ENCODE results near the gene CRHR1. TPM values are rescaled to one million over a fixed set of nuclear protein-coding genes. Genes with fewer than 3 reads are reported as not detected.

The CRHR1 gene
- total RNA-seq, 2 donors from 2014 or later, result not detected

DNA sequence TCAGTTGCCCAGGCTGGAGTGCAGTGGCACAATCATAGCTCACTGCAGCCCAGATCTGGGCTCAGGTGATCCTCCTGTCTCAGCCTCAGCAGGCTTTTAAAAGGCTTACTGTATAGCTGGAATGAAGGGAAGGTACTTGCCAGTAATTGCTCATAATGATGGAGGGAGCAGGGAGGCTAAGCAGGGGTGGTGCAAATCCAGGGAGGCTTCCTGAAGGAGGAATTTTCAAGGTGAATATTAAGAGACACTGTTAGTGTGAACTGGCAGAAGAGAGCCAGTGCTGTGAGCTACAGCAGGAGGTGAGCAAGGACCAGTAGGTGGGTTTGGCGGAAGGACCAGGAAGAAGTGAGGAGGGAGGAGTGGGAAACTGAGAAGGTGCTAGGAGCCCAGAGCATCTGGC, 24.7 kb downstream of the CRHR1 start:
- no peak for TF ChIP-seq CTCF (IDR thresholded peaks at IDR 0.05)
- Histone ChIP-seq H3K4me1 (ENCODE audit: control insufficient read depth in 1 of 2, low read depth in 2 of 2) (no peaks in the 10 kb centered on the region), H3K4me3 (no peak overlapping the region), H3K36me3 (no peaks in the 10 kb centered on the region), H3K27ac (no peak overlapping the region), H3K9me3 (no peaks in the 10 kb centered on the region), H3K27me3 (replicated peaks; ENCODE audit: insufficient read depth) (no peaks in the 10 kb centered on the region)
- DNase-seq (ENCODE audit: low spot score) (no peak), ATAC-seq (ENCODE audit: insufficient number of reproducible peaks, low FRiP score, low read depth) (no peak)

DNA sequence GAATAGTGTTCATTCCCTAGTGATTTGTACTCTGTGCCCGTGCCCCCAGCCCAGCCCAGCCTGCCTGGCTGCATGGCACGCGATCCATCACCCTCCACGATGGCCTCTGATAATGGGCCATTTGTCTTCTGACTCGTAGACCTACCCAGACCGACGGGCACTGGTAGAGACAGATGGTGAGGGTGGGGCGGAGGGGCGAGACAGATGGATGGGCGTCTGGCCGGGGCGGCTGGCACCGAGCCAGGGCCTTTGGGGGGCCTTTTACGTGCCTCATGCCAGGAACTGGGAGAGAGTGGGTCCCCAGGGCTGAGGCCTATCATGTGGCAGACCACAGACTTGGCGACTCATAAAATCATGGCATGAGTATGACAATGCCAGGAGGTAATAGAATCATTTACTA, 25.4 kb downstream of the CRHR1 start:
- no peak for ATAC-seq (ENCODE audit: insufficient number of reproducible peaks, low FRiP score, low read depth)
- Histone ChIP-seq H3K27ac (no peak overlapping the region), H3K27me3 (replicated peaks; ENCODE audit: insufficient read depth) (no peaks in the 10 kb centered on the region), H3K4me3 (no peak overlapping the region), H3K36me3 (no peaks in the 10 kb centered on the region), H3K4me1 (ENCODE audit: control insufficient read depth in 1 of 2, low read depth in 2 of 2) (peaks cover 0 to 5% of the 10 kb centered on the region in 2 donors), H3K9me3 (no peaks in the 10 kb centered on the region)
- no peak for TF ChIP-seq CTCF (IDR thresholded peaks at IDR 0.05)
- DNase-seq (ENCODE audit: low spot score), result no peak

- H3K4me3 ChIP-seq, result no peak overlapping the region
- DNase-seq (ENCODE audit: low spot score), result no peak
- no peak overlapping the region for H3K27ac ChIP-seq
- H3K27me3 ChIP-seq (replicated peaks; ENCODE audit: insufficient read depth), result no peaks in the 10 kb centered on the region
- H3K36me3 ChIP-seq, result no peaks in the 10 kb centered on the region
- H3K9me3 ChIP-seq, result no peaks in the 10 kb centered on the region
- H3K4me1 ChIP-seq (ENCODE audit: control insufficient read depth in 1 of 2, low read depth in 2 of 2), result peaks cover 0 to 15% of the 10 kb centered on the region in 2 donors
- ATAC-seq (ENCODE audit: insufficient number of reproducible peaks, low FRiP score, low read depth), result no peak
- TF ChIP-seq CTCF (IDR thresholded peaks at IDR 0.05), result no peak
These were observed 28.0 kb downstream of the CRHR1 start for GRCh38 chr17:45812102-45812501.

- H3K27ac ChIP-seq, result no peak overlapping the region
- no peaks in the 10 kb centered on the region for H3K27me3 ChIP-seq (replicated peaks; ENCODE audit: insufficient read depth)
- H3K4me3 ChIP-seq, result no peak overlapping the region
- H3K36me3 ChIP-seq, result no peaks in the 10 kb centered on the region
- no peaks in the 10 kb centered on the region for H3K9me3 ChIP-seq
- no peak for TF ChIP-seq CTCF (IDR thresholded peaks at IDR 0.05)
- H3K4me1 ChIP-seq (ENCODE audit: control insufficient read depth in 1 of 2, low read depth in 2 of 2), result peaks cover 0 to 15% of the 10 kb centered on the region in 2 donors
- DNase-seq (ENCODE audit: low spot score), result no peak
- no peak for ATAC-seq (ENCODE audit: insufficient number of reproducible peaks, low FRiP score, low read depth)
These were observed 29.1 kb downstream of the CRHR1 start for GRCh38 chr17:45813048-45813725.

DNA sequence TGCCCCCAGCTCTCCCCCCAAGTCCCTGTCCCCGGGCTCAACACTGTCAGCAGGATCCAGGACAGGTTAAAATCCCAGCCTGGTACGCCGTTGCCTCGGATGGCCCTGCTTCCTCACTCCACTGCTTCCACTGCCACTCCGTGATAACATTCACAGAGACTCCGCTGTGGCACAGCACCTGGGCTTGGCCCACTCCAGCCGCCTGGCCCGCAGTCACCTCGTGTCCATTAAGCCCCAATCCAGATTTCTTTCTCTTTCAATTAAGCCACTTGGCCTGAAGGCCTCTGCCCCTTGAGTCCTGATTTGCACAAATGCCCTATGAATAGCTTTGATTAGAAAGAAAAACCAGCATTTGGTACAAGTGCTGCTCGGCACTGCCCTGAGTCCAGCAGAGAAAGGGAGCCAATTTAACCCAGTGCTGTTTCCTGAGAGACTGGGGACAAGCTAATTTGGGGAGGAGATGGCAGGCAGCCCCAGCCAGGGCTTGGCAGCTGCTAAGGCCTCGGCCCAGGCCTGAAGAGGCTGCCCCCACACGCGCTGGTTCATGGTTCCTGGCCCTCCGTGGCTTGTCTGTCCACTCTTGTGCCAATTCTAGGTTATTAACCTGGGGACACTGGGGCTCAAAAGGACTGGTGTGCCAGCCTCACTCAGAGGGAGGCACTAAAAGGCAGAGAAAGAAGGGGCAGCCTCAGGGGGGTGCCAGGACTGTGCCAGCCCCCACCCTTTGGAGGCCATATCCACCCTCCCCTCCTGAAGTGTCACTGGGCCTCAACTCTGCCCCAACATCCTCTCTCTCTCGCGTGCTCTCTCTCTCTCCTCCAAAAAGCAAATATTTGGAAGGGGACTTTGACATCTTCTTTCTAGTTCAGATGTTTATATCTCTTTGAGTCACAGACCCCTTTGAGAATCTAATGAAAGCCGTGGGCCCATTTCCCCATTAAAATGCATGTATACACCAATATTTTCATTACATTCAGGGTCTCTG, 30.8 kb downstream of the CRHR1 start:
- Histone ChIP-seq H3K9me3 (no peaks in the 10 kb centered on the region), H3K27ac (no peak overlapping the region), H3K36me3 (no peaks in the 10 kb centered on the region), H3K4me3 (no peak overlapping the region), H3K4me1 (ENCODE audit: control insufficient read depth in 1 of 2, low read depth in 2 of 2) (peaks cover 0 to 15% of the 10 kb centered on the region in 2 donors), H3K27me3 (replicated peaks; ENCODE audit: insufficient read depth) (no peaks in the 10 kb centered on the region)
- ATAC-seq (ENCODE audit: insufficient number of reproducible peaks, low FRiP score, low read depth) (no peak), DNase-seq (ENCODE audit: low spot score) (no peak)
- TF ChIP-seq CTCF (IDR thresholded peaks at IDR 0.05), result no peak
